HG03558 (cell line): ENCODE measurements around the gene MAPRE3.

Experiments
- ATAC-seq: cut with Tn5 transposase; IDR thresholded peaks from one replicate; pipeline ENCODE4 v1.9.1; 2021; ENCODE audit warnings: moderate number of reproducible peaks; ENCODE audit not compliant: unreplicated experiment; ENCODE audit errors: extremely low read depth

MAPRE3 gene

GRCh38 chr2:27029051-27029450, 58.6 kb downstream of the MAPRE3 start:
- no peak for ATAC-seq

- peak; percentile 71 for ATAC-seq
These were observed 62.2 kb downstream of the MAPRE3 start, which contains the start of gene TMEM214 for GRCh38 chr2:27032495-27033252. Gene TMEM214, plus strand, starts transcription at chr2:27032965. Its CDS starts 51 bp downstream, at chr2:27033016.

- ATAC-seq: no peak
These were observed 62.9 kb downstream of the MAPRE3 start for GRCh38 chr2:27033253-27033852.

GRCh38 chr2:27038012-27038411, 67.6 kb downstream of the MAPRE3 start:
- no peak for ATAC-seq

GRCh38 chr2:27038631-27039339, 68.3 kb downstream of the MAPRE3 start:
- no peak for ATAC-seq

- ATAC-seq: no peak
These were observed 69.0 kb downstream of the MAPRE3 start for GRCh38 chr2:27039426-27039825.

GRCh38 chr2:27039871-27040270, 69.4 kb downstream of the MAPRE3 start:
- no peak for ATAC-seq

- ATAC-seq: no peak
These were observed 69.8 kb downstream of the MAPRE3 start for GRCh38 chr2:27040282-27040681.

GRCh38 chr2:27041752-27042151, 71.3 kb downstream of the MAPRE3 start:
- ATAC-seq: no peak

GRCh38 chr2:27042159-27042661, 71.8 kb downstream of the MAPRE3 start:
- no peak for ATAC-seq

GRCh38 chr2:27042985-27043634, 72.7 kb downstream of the MAPRE3 start:
- ATAC-seq: no peak

- ATAC-seq: no peak
These were observed 79.2 kb downstream of the MAPRE3 start for GRCh38 chr2:27049422-27050280.

- peak; percentile 31 for ATAC-seq
These were observed 80.0 kb downstream of the MAPRE3 start for GRCh38 chr2:27050281-27050995.

GRCh38 chr2:27050996-27051901, 80.8 kb downstream of the MAPRE3 start, which contains the start of gene AGBL5:
Gene AGBL5, plus strand, starts transcription at chr2:27051668. Its CDS starts 1,291 bp downstream, at chr2:27052959.
- ATAC-seq: peak; percentile 37

GRCh38 chr2:27051902-27052645, 81.6 kb downstream of the MAPRE3 start:
- ATAC-seq: no peak

GRCh38 chr2:27053321-27053720, 82.9 kb downstream of the MAPRE3 start:
- ATAC-seq: no peak

GRCh38 chr2:27053776-27054175, 83.3 kb downstream of the MAPRE3 start:
- no peak for ATAC-seq
